T-helper 1 cell (primary cell): ENCODE measurements around the gene CMTR1.
A peak's percentile ranks its signal among the peaks of the same experiment; 100 is the strongest.
"Not testable (repeated sequence)": the region's sequence is repeated elsewhere in the genome, so short reads cannot be mapped to it uniquely, and the experiment has no call there.

Experiments
- DNase-seq, 5 donors: peaks; one replicate each; pipeline ENCODE4 v3.0.0-alpha.2; 2012 to 2020

CMTR1 gene

GRCh38 chr6:37492991-37493660, 60.1 kb downstream of the CMTR1 start:
- DNase-seq: no peak

GRCh38 chr6:37493661-37493995, 60.6 kb downstream of the CMTR1 start:
- DNase-seq: no peak

- DNase-seq: no peak
Observed at GRCh38 chr6:37495244-37495934, 62.4 kb downstream of the CMTR1 start.

GRCh38 chr6:37496951-37497885, 64.2 kb downstream of the CMTR1 start:
- no peak for DNase-seq

GRCh38 chr6:37499433-37500293, 66.6 kb downstream of the CMTR1 start, which contains the start of gene CCDC167:
TSS of gene CCDC167 (minus strand) at chr6:37499893. CDS start at chr6:37499863, 30 bp downstream.
- peak; percentile 92 to 97 (median 95) for DNase-seq

GRCh38 chr6:37500294-37500608, 67.2 kb downstream of the CMTR1 start:
- no peak for DNase-seq

- DNase-seq: not testable (repeated sequence)
Observed at GRCh38 chr6:37500904-37501303, 67.9 kb downstream of the CMTR1 start.

GRCh38 chr6:37501632-37502491, 68.8 kb downstream of the CMTR1 start:
- peak in 3 of 5 donors; percentile 28 to 69 (median 43) for DNase-seq

GRCh38 chr6:37502703-37503291, 69.8 kb downstream of the CMTR1 start:
- DNase-seq: peak; percentile 54 to 76 (median 70)

GRCh38 chr6:37503309-37503965, 70.4 kb downstream of the CMTR1 start:
- no peak for DNase-seq

GRCh38 chr6:37504024-37504423, 71.0 kb downstream of the CMTR1 start:
- DNase-seq: no peak

GRCh38 chr6:37506479-37506878, 73.5 kb downstream of the CMTR1 start:
- no peak for DNase-seq

- no peak for DNase-seq
Observed at GRCh38 chr6:37507077-37507476, 74.1 kb downstream of the CMTR1 start.

GRCh38 chr6:37507690-37508421, 74.8 kb downstream of the CMTR1 start:
- DNase-seq: peak in 1 of 5 donors; percentile 52

- DNase-seq: no peak
Observed at GRCh38 chr6:37511201-37511600, 78.2 kb downstream of the CMTR1 start.

- no peak for DNase-seq
Observed at GRCh38 chr6:37511910-37512399, 78.9 kb downstream of the CMTR1 start.

GRCh38 chr6:37512400-37513011, 79.5 kb downstream of the CMTR1 start:
- no peak for DNase-seq

- no peak for DNase-seq
Observed at GRCh38 chr6:37513155-37513554, 80.1 kb downstream of the CMTR1 start.

- no peak for DNase-seq
Observed at GRCh38 chr6:37513576-37513975, 80.6 kb downstream of the CMTR1 start.
